OCI-LY7 (cell line): ENCODE measurements around the gene KRTAP2-2.
"Not testable (repeated sequence)": the region's sequence is repeated elsewhere in the genome, so short reads cannot be mapped to it uniquely, and the experiment has no call there.

ENCODE experiments used
- CTCF ChIP-seq: fragments of 200-600 bp; sonication (generic); conservative IDR thresholded peaks from 2 replicates; pipeline ENCODE4 v1.5.1; 2014; ENCODE audit warnings: mild to moderate bottlenecking, antibody characterized with exemption, low read length, moderate library complexity, mixed read lengths
- EZH2phosphoT487 ChIP-seq: fragments of 200-600 bp; sonication (generic); IDR thresholded peaks from 2 replicates; pipeline ENCODE4 v1.6.1; 2018; ENCODE audit warnings: low read depth, borderline replicate concordance, mild to moderate bottlenecking, mixed run types, antibody characterized with exemption, low read length, moderate library complexity, mixed read lengths

DNA sequence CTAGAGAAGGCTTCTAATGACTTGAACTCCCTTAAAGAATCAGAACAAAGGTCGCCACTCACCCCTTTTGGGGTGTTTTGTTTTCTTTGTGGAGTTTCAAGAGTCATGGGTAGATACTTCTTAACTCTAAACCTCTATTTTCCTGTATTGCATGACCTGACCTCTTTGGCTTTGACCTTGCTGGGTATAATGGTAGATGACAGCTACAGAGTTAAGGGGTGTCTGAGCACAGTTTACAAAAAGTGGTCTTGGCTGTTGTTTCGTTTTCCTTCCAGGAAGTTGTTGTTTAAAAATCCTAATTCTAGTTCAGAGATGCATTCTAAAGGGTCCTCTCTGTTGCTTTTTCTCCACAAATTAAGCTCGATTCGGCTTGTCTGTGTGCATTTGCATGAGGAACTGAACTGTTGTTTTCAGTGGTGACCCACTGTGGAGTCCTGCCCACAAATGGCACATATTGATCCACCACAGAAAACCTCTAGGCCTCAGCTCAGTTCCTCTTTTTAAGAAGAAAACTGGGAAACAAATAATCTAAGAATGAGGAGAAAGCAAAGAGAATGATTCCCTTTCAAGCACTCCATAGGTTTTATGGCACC is 33.8 kb upstream of the KRTAP2-2 start:
- TF ChIP-seq CTCF, EZH2phosphoT487: not testable (repeated sequence)
